Measurements from ENCODE around the gene P2RX4.
"Not testable (repeated sequence)": the region's sequence is repeated elsewhere in the genome, so short reads cannot be mapped to it uniquely, and the experiment has no call there.

The P2RX4 gene

GRCh38 chr12:121281116-121281515 lies 71.2 kb downstream of the P2RX4 start:
- not testable (repeated sequence) for H3K9ac ChIP-seq (ENCODE audit: low read length); DNase-seq (ENCODE audit: low read depth); H3K4me3 ChIP-seq (ENCODE audit: low read length); H3K36me3 ChIP-seq (ENCODE audit: control insufficient read depth, insufficient read depth, low read length, severe bottlenecking); H3K9me3 ChIP-seq (ENCODE audit: control insufficient read depth, low read length); H3K27me3 ChIP-seq (replicated peaks; ENCODE audit: control insufficient read depth, insufficient read depth, low read length)
- peaks cover 37% of the 10 kb centered on the region for H3K4me1 ChIP-seq (ENCODE audit: control insufficient read depth, insufficient read depth, low read length)

DNA sequence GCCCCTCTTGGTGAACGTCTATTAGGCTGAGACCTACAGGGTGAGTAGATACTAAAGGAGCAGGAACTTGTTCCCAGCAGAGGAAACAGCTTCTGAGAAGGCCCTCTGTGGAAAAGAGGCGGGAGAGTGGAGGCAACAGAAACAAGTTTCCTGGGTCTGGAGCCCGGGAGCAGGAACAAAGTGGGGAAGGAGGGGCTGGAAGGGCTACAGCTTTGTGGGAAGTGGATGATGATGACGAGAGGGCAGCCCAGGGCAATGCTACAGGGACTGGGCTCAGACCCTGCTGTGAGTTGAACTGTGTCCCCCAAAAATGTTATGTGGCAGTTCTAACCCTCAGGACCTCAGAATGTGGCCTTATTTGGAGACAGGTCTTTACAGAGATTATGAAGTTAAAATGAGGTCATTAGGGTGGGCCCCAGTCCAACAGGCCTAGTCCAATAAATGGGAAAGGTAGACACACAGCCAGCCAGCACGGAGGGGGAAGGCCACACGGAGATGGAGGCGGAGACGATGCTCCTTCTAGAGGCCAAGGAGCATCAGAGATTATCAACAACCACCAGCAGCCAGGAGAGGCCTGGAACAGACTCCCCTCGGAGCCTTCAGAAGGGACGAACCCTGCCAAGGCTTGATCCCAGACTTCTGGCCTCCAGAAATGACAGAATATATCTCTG lies 72.3 kb downstream of the P2RX4 start:
- Histone ChIP-seq H3K4me3 (ENCODE audit: low read length) (no peak overlapping the region), H3K9me3 (ENCODE audit: control insufficient read depth, low read length) (no peaks in the 10 kb centered on the region), H3K36me3 (ENCODE audit: control insufficient read depth, insufficient read depth, low read length, severe bottlenecking) (no peaks in the 10 kb centered on the region), H3K27me3 (replicated peaks; ENCODE audit: control insufficient read depth, insufficient read depth, low read length) (no peaks in the 10 kb centered on the region), H3K9ac (ENCODE audit: low read length) (peak overlapping the region; percentile 34), H3K4me1 (ENCODE audit: control insufficient read depth, insufficient read depth, low read length) (peaks cover 36% of the 10 kb centered on the region)
- no peak for DNase-seq (ENCODE audit: low read depth)

GRCh38 chr12:121282910-121283309 lies 73.0 kb downstream of the P2RX4 start:
- not testable (repeated sequence) for H3K9me3 ChIP-seq (ENCODE audit: control insufficient read depth, low read length); H3K9ac ChIP-seq (ENCODE audit: low read length); DNase-seq (ENCODE audit: low read depth); H3K36me3 ChIP-seq (ENCODE audit: control insufficient read depth, insufficient read depth, low read length, severe bottlenecking); H3K4me3 ChIP-seq (ENCODE audit: low read length); H3K27me3 ChIP-seq (replicated peaks; ENCODE audit: control insufficient read depth, insufficient read depth, low read length)
- peaks cover 38% of the 10 kb centered on the region for H3K4me1 ChIP-seq (ENCODE audit: control insufficient read depth, insufficient read depth, low read length)

- no peak overlapping the region for H3K9ac ChIP-seq (ENCODE audit: low read length)
- H3K27me3 ChIP-seq (replicated peaks; ENCODE audit: control insufficient read depth, insufficient read depth, low read length), result no peaks in the 10 kb centered on the region
- H3K4me3 ChIP-seq (ENCODE audit: low read length), result no peak overlapping the region
- no peaks in the 10 kb centered on the region for H3K9me3 ChIP-seq (ENCODE audit: control insufficient read depth, low read length)
- peaks cover 43% of the 10 kb centered on the region for H3K4me1 ChIP-seq (ENCODE audit: control insufficient read depth, insufficient read depth, low read length)
- DNase-seq (ENCODE audit: low read depth), result no peak
- no peaks in the 10 kb centered on the region for H3K36me3 ChIP-seq (ENCODE audit: control insufficient read depth, insufficient read depth, low read length, severe bottlenecking)
These were observed 73.5 kb downstream of the P2RX4 start for GRCh38 chr12:121283388-121283787.
